Testis (tissue), 3 donors: Measurements from ENCODE around the gene SEL1L2. TPM values are rescaled to one million over a fixed set of nuclear protein-coding genes. Genes with fewer than 3 reads are reported as not detected.
"Not testable (repeated sequence)": the region's sequence is repeated elsewhere in the genome, so short reads cannot be mapped to it uniquely, and the experiment has no call there.

ENCODE experiments used
- DNase-seq: peaks from one replicate; pipeline ENCODE4 v3.0.0-alpha.2; 2019
- H3K27ac ChIP-seq, 2 donors: fragments of 200-600 bp; sonication (generic); one replicate each; pipeline ENCODE4 v1.5.1; 2019
- H3K27me3 ChIP-seq: fragments of 200-600 bp; sonication (generic); one replicate; pipeline ENCODE4 v1.5.1; 2019
- H3K36me3 ChIP-seq: fragments of 200-600 bp; sonication (generic); one replicate; pipeline ENCODE4 v1.5.1; 2017; ENCODE audit warnings: low read depth; ENCODE audit errors: missing control alignments
- H3K4me1 ChIP-seq: fragments of 200-600 bp; sonication (generic); one replicate; pipeline ENCODE4 v1.5.1; 2019
- H3K4me3 ChIP-seq, 2 donors: fragments of 200-600 bp; sonication (generic); one replicate each; pipeline ENCODE4 v1.5.1; 2017 to 2019
- H3K9me3 ChIP-seq: fragments of 200-600 bp; sonication (generic); one replicate; pipeline ENCODE4 v1.5.1; 2017
- CTCF ChIP-seq, 3 experiments: fragments of 450-650 bp in 2 of 3; fragments of 200-600 bp in 1 of 3; sonication (generic) in 1 of 3; IDR thresholded peaks; one replicate each; pipeline ENCODE4 v1.5.1; 2016 to 2019; ENCODE audit warnings: antibody characterized with exemption in 3 of 3, mild to moderate bottlenecking in 2 of 3, moderate library complexity in 1 of 3
- POLR2A ChIP-seq: fragments of 450-650 bp; IDR thresholded peaks from one replicate; pipeline ENCODE4 v1.6.1; 2017; ENCODE audit warnings: antibody characterized with exemption, mild to moderate bottlenecking, moderate library complexity
- WGBS, 2 donors: methylation state at CpG; one replicate each; pipeline ENCODE4 v1.1.5; 2018; 5-methylcytosine and 5-hydroxymethylcytosine counted together
- intact Hi-C: fragments of 100-400 bp; cut with DNase I; formaldehyde crosslinking; loops from one replicate; pipeline ENCODE4 v1.15.1; 2023; ENCODE audit warnings: low total_unique reads
- polyA plus RNA-seq: library from polyadenylated mRNA; stranded (reverse); fragments of 350-450 nt; fragmentation: Illumina TruSeq; extraction: RNeasy Lipid Tissue Mini Kit (QIAGEN cat#74804); gene quantifications from one replicate; pipeline ENCODE4 v1.2.3, GENCODE V29; 2014; ENCODE audit warnings: low read depth, low replicate concordance; ENCODE audit not compliant: insufficient read depth
- total RNA-seq, 2 donors: library from RNA; depleted of rRNA; stranded (reverse); fragments of >200 nt; gene quantifications; one replicate each; pipeline ENCODE4 v1.2.3, GENCODE V29; 2016

Gene SEL1L2
- total and polyA plus RNA-seq, 3 donors from 2014 or later = 4.1 to 10.0 (median 9.5) TPM

- TF ChIP-seq CTCF (IDR thresholded peaks at IDR 0.05) = no peak
- peak; percentile 65 for DNase-seq
- H3K36me3 ChIP-seq = no peaks in the 10 kb centered on the region
- H3K27ac ChIP-seq = peak overlapping the region; percentile 22 to 72
- no peaks in the 10 kb centered on the region for H3K4me1 ChIP-seq
- H3K4me3 ChIP-seq = peak overlapping the region; percentile 77 to 90
- H3K9me3 ChIP-seq = no peaks in the 10 kb centered on the region
- intact Hi-C loops = no loop called here
- H3K27me3 ChIP-seq = no peaks in the 10 kb centered on the region
- 0 to 2% methylated on average over 23 to 26 of the region's 52 CpGs for WGBS, 2 donors
These were observed 5.4 kb upstream of the SEL1L2 start for GRCh38 chr20:13995841-13996240.

- Histone ChIP-seq H3K4me3 (peak within 1 kb of the TSS; percentile 77 to 90), H3K27ac (peak within 1 kb of the TSS; percentile 22 to 72), H3K9me3 (no peaks in the 10 kb centered on the region), H3K36me3 (no peaks in the 10 kb centered on the region), H3K27me3 (no peaks in the 10 kb centered on the region), H3K4me1 (no peaks in the 10 kb centered on the region)
- peak; percentile 96 for DNase-seq
- intact Hi-C loops = no loop called here
- TF ChIP-seq POLR2A (no peak), CTCF (IDR thresholded peaks at IDR 0.05) (peak in 1 of 3 experiments; percentile 15)
- 1 to 2% methylated on average over 18 to 53 of the region's 61 CpGs for WGBS, 2 donors
These were observed 4.8 kb upstream of the SEL1L2 start, which contains the start of gene MACROD2 for GRCh38 chr20:13995086-13995665. Gene MACROD2 (plus strand): TSS chr20:13995516.

- H3K36me3 ChIP-seq, H3K27ac ChIP-seq, H3K4me1 ChIP-seq, intact Hi-C loops, H3K4me3 ChIP-seq, H3K9me3 ChIP-seq, H3K27me3 ChIP-seq, DNase-seq: not testable (repeated sequence)
- WGBS, 2 donors = 95 to 97% methylated on average over 5 of the region's 5 CpGs
These were observed 1.5 kb upstream of the SEL1L2 start for GRCh38 chr20:13991955-13992354.

GRCh38 chr20:13991311-13991710 lies 897 bp upstream of the SEL1L2 start:
- DNase-seq = no peak
- Histone ChIP-seq H3K4me3 (no peak overlapping the region), H3K36me3 (no peaks in the 10 kb centered on the region), H3K27ac (no peak overlapping the region), H3K27me3 (no peaks in the 10 kb centered on the region), H3K4me1 (no peaks in the 10 kb centered on the region), H3K9me3 (no peaks in the 10 kb centered on the region)
- 84 to 93% methylated on average over 1 of the region's 1 CpG for WGBS, 2 donors
- TF ChIP-seq POLR2A (no peak), CTCF (IDR thresholded peaks at IDR 0.05) (no peak)
- intact Hi-C loops = no loop called here

GRCh38 chr20:13984211-13984610 lies 6.2 kb downstream of the SEL1L2 start:
- no peak overlapping the region for H3K27ac ChIP-seq
- H3K4me3 ChIP-seq = no peak overlapping the region
- no peak for DNase-seq
- TF ChIP-seq POLR2A (no peak), CTCF (IDR thresholded peaks at IDR 0.05) (no peak)
- H3K9me3 ChIP-seq = no peaks in the 10 kb centered on the region
- no peaks in the 10 kb centered on the region for H3K4me1 ChIP-seq
- WGBS, 2 donors = 75 to 79% methylated on average over 4 of the region's 4 CpGs
- H3K27me3 ChIP-seq = no peaks in the 10 kb centered on the region
- intact Hi-C loops = no loop called here
- H3K36me3 ChIP-seq = no peaks in the 10 kb centered on the region
